ENCODE results near the gene WNT3.

The WNT3 gene

GRCh38 chr17:46732160-46732559 lies 86.3 kb downstream of the WNT3 start:
- no peak for DNase-seq (ENCODE audit: low read depth)

- no peak for DNase-seq (ENCODE audit: low read depth)
These were observed 87.8 kb downstream of the WNT3 start for GRCh38 chr17:46730679-46731078.

- DNase-seq (ENCODE audit: low read depth): no peak
These were observed 88.5 kb downstream of the WNT3 start for GRCh38 chr17:46730026-46730425.

GRCh38 chr17:46727572-46728348 lies 90.7 kb downstream of the WNT3 start:
- DNase-seq (ENCODE audit: low read depth): no peak

GRCh38 chr17:46726206-46726605 lies 92.3 kb downstream of the WNT3 start:
- no peak for DNase-seq (ENCODE audit: low read depth)

GRCh38 chr17:46722662-46723285 lies 95.7 kb downstream of the WNT3 start:
- no peak for DNase-seq (ENCODE audit: low read depth)

GRCh38 chr17:46720408-46720807 lies 98.1 kb downstream of the WNT3 start:
- DNase-seq (ENCODE audit: low read depth): no peak

DNA sequence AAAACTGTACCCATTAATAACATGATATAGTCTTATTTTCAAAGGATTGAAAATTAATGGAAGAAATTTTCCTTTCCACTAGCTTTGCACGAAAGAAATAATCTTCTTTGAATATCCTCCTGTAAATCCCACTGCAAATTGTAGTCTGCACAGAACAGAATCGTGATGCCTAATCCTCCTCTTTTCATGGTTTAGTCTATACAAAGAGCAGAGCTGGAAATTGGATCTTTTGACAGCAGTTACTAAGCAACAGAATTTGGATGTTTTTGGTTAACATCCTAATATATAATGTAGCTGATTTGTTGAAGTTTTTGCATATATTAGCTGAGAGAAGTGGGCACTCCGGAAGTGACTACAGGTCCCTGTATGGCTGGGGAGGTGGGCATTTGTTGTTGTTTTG lies 98.6 kb downstream of the WNT3 start:
- DNase-seq (ENCODE audit: low read depth): no peak

DNA sequence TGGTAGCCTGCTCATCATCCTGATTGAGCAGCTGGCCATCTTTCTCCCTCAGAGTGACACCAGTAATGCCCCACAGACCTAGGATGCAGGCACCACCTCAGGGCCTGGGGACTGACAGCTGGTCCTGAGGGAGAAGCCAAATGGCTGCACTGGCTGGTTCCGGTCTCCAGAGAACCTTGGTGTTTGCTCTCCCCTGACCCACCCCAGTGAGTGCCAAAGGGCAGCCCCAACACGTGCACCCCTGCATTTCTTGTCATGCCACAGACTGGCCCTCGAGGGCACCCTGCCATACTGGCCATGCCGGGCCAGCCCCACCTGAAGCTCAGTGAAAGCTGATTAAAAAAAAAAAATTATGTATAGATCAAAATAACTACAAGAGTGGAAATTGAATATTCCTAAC lies 100.5 kb downstream of the WNT3 start:
- no peak for DNase-seq (ENCODE audit: low read depth)

Data from stimulated activated CD8-positive, alpha-beta memory T cell treated with anti-CD3 and anti-CD28 coated beads, Interleukin-15, amount 100 ng/mL, for 24 hours (primary cell).